Left colon (tissue), 2 donors: ENCODE results near the gene KCNQ1. TPM values are rescaled to one million over a fixed set of nuclear protein-coding genes. Genes with fewer than 3 reads are reported as not detected.

Experiments used
- ATAC-seq: fragments of 200-7000 bp; cut with Tn5 transposase; one replicate; pipeline ENCODE4 v1.9.1; 2020; ENCODE audit warnings: mild to moderate bottlenecking, moderate library complexity
- DNase-seq, 2 donors: peaks; one replicate each; pipeline ENCODE4 v3.0.0-alpha.2; 2020
- intact Hi-C, 2 donors: fragments of 100-400 bp; cut with DNase I in 1 of 2; cut with micrococcal nuclease in 1 of 2; formaldehyde crosslinking; loops; one replicate each; pipeline versions ENCODE4 v1.11.2 to v1.14.0; 2022; cut with DNase I, micrococcal nuclease
- total RNA-seq, 2 donors: library from RNA; stranded (reverse); fragmentation: NEBNext Ultra II Directional; extraction: Animal tissue kit (Norgen Biotek cat#: 25700); gene quantifications; one replicate each; pipeline ENCODE4 v1.2.1, GENCODE V29; 2021
- donor health status: DM: no; HTN: no; CAD: no.
- donor health status: DM: yes; HTN: yes; CAD: no.

The KCNQ1 gene
- total RNA-seq, 2 donors from 2014 or later, result 42.8 to 56.8 TPM

DNA sequence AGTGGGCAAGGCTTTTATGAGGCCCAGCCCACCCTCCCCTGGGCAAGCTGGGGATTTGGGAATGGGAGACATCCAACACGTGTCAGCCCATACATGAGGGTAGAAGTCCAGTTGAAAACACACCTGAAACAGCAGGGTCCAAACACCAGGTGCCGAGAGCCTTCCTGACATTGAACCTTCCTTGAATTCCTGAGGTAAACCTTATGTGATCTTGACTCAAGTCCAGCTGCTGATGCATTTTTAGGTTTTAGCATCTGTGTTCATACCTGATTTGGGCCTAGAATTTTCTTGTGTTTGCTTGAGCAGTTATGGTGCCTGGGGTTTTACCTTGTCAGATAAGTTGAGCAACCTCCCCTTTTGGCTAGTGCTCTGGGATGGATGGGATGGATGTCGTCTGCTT is 374.5 kb downstream of the KCNQ1 start:
- intact Hi-C loops, result no loop called here
- no peak for ATAC-seq
- DNase-seq, result no peak

DNA sequence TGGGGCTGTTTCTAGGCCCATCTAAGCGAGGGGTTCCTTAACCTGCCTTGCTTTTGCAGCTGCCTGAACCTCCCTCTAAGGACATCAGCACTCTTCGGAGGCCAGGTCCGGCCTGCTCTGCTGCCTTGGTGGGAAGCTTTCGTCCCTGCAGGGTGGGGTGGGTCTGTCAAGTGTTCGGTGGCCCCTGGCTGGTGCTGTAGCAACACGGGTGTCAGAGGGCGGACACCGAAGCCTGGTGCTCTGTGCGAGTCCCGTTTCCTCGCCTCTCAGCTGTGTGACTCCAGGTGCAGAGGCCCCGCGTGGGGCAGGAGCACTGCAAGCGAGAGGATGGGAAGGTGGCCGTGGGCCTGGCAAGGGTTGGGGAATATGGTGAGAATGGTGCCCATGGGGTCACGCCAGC is 376.2 kb downstream of the KCNQ1 start:
- intact Hi-C loops, result no loop called here

DNA sequence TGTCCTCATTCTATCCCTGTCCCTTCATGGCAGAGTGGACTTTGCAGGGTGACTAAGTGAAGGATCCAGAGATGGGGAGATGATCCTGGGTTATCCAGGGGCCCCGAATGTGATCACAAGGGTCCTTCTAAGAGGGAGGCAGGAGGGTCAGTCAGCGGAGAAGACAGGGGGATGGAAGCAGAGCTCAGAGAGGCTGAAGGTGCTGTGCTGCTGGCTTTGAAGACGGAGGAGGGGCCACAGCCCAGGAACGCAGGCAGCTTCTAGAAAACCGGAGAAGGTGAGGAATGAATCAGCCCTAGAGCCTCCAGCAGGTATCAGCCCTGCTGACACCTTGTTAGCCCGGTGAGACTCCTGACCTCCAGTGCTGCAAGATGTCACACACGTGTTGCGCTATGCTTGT is 377.1 kb downstream of the KCNQ1 start:
- DNase-seq, result no peak
- no peak for ATAC-seq
- intact Hi-C loops, result no loop called here

More for the DNA sequence above, 376.2 kb downstream of the KCNQ1 start:
- ATAC-seq (no peak), DNase-seq (no peak)

DNA sequence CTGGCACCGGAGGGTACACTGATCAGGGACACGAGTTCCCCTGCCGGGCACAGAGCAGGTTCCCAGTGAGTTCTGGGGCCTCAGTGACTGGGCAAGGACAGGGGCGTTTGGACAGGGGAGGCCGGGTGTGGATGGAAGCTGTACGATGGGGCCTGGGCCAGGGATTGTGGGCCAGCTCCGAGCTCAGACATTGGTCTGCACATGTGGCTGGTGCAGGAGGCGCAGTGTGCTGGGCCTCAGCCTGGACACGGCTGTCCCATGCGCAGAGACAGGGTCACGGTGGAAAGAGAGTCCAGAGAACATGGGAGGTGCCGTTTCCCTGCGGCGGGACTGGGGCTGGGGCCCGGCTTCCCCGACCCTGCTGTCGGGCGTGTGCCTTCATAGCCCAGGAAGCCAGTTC is 380.0 kb downstream of the KCNQ1 start:
- no peak for DNase-seq
- no peak for ATAC-seq
- intact Hi-C loops, result no loop called here

DNA sequence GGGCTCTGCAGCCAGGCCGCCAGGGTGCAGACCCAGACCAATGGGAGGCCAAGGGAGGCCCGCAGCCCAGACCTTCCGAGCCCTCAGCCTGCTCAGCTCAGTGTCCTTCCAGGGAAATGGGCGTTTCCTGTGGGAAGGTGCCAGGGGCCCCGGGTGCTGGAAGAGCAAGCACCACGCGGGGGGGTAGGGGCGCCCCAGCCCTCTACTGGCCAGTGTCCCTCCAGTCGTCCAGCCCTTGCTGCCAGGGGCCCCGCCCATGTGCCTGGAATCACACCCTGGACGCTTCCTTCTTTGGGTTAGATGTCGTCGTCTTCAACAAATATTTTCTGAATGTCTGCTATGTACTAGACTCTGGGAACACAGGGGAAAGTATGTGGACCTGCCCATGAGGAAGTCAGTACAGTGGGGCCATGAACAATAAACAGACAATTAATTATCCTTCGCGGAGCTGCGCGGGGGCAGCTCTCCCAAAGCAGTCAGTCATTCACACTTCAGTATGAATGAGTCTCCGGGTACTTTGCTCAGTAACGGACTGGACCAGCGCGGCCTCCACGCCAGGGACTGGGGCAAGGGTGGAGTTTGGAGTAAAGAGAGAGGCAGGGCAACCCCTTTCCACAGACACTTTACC is 380.6 kb downstream of the KCNQ1 start:
- peak; percentile 50 for ATAC-seq
- intact Hi-C loops, result no loop called here
- DNase-seq, result peak; percentile 57 to 79

DNA sequence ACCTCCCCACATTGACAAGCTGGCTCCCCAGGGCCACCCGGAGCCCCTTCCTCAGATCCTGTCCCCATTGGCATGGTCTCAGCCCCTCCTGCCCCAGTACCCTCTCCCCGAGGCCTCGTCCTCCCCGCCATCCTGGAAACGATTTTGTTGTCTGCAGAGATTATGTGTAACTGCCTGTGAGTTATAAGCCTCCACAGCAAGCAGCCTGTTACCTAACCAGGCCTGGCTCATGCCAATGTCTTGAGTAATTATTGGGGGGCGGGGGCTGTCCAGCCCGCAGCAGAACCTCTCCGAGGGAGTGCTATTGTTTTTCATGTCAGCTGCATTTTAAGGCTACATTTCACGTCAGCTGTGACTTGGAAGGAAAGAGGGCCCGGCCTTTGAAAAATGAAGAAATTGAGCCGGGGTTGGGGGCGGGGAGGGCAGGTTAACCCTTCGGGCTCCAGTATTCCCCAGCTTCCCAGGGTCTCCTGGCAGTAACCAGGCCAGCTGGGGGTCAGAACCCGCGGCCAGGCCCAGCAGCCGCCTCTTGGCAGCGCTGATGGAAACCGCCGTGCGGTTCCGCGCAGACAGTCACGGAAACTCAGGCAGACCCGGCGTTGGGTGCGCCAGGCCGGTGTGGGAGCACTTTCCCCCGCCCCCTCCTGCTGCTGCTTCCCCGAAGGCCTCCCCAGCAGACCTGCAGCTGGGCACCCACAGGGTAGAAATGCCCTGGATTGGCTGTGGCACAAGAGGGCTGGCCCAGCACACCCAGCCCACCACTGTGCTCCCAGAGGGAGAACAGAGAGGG is 381.3 kb downstream of the KCNQ1 start:
- DNase-seq (peak; percentile 39 to 70), ATAC-seq (peak; percentile 36)
- intact Hi-C loops, result no loop called here

DNA sequence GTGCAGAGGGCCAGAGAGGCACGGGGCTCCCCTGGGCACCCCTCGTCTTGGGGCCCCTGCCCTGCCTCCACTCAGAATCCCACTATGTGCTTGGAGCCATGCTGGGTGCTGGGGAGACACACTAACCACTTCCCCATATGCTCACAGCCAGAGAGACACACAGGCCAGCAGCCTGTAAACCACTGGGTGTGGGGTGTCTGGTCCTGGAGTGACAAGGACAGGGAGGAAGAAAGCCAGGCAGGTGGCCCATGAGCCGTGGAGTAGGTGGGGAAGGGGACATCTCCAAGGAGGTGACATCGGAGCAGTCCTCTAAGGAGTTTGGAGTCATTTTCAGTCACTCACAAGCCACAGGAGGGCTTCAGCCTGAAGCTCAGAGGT is 381.9 kb downstream of the KCNQ1 start:
- DNase-seq, result no peak
- intact Hi-C loops, result no loop called here

DNA sequence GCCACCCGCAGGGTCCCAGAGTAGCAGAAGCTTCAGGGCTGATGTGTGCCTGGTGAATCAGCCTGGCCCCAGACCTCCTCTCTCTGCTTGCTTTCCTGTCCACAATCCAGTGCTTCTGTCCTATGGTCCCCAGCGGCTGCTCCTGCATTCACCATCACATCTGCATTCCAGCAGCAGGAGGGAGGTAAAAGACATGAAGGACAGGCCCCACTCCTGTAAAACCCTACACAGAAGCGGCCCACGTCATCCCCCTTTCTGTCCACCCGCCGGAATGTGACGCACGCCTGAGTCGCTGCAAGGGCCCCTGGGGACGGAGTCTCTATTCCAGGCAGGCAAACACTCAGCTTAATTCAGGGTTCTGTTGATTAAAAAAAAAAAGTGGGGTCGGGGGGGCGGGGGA is 382.4 kb downstream of the KCNQ1 start:
- DNase-seq, result no peak
- intact Hi-C loops, result no loop called here
- ATAC-seq, result no peak

More for the DNA sequence above, 381.9 kb downstream of the KCNQ1 start:
- no peak for ATAC-seq

DNA sequence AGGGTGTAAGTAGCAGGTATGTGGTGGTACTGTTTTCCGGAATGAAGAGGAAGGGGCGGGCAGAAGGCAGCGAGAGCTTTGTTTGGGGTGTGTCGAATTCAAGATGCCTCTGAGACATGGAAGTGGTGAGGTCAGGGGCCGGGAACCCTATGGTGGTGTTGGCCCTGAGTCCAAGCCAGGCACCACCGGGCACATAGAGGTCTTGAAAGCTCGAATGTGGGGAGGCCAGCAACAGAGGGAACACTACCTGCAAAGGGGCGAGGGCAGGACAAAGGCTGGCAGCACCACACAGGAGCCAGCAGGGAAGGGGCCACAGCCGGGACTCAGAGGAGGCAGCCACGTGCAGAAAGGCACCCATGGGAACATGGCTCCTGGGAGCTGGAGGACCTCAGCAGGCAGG is 383.0 kb downstream of the KCNQ1 start:
- DNase-seq (no peak), ATAC-seq (no peak)
- intact Hi-C loops, result no loop called here

DNA sequence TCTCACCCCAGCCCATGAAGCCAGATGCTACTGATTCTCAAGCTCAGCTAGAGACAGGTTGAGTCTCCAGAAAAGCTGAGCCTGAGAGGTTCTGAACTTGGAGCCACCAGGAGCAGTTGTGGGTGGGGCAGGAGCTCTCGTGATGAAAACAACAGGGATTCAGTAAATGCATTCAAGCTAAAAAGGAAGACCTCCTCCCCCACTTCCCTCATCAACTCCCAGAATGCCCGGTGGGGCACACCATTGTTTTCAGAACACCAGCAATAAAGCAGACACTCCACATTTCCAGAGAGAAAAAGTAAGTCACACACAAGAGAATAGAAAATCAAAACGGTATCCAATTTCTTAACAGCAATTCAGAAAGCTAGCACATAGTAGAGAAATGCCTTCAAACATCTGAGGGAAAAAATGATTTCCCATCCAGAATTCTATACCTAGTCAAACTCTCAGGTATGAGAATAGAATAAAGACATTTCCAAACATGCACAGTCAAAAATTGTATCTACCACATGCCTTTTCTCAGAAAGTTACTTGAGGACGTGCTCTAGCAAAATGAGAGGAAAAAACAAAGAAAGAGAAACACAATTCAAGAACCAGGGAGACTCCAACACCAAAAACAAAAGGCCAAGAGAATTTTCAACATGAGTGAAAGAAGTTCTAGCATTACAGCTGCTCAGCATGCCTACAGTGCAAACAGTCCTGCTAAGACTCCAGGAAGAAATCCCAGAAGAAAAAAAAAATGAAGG is 383.9 kb downstream of the KCNQ1 start:
- intact Hi-C loops, result no loop called here
- DNase-seq (no peak), ATAC-seq (no peak)

DNA sequence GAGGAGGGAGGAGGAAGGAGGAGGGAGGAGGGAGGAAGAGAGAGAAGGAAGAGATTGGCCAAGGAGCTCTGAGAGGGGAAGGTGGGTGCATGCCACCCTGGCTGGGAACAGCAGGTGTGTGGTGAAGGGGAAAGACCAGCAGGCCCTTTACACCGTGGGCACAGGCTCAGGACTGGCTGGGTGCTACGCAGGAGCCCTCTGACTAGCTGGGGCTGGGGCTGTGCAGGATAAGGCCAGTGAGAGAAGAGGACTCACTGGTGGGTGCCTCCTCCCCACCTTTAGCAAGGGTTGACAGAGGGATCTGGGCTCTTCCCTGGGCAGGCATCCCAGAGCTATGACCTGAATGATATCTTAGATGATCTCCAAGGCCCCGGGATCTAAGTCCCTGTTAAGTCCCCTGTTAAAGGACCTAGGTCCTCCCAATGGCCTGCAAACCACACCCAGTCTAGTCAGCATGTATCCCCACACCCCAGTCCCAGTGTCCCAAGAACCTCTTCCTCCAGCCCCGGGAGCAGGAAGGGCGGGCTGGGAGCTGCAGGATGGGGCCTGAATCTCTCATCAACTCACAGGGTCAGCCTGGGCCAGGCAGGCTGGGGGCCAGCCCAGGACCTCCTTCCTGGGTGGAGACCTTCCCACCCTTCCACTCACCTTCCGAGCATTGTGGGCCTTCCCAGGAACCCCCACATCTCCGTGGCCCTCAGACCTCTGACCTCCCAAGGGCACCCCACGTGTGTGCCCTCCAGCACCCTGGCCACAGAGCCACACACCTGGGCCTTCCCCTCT is 385.4 kb downstream of the KCNQ1 start:
- DNase-seq (no peak), ATAC-seq (no peak)
- intact Hi-C loops, result no loop called here

DNA sequence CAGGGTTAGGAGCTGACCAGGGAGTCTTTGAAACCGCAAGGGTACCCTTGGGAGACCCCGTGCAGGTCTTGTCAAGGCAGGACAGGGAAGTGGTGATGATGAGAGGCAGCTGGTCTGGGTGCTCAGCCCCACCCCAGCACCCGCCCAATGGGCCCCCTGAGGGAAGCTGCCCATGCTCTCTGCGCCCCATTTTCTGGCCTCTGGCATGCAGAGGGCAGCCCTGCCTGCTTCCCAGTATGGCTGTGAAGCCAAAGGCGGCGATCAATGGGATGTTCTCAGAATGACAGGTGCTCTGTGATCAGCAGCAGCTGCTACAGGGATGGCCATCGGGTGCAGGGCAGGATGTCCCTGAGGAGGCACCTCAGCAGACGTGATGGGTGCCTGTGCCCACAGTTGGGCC is 386.1 kb downstream of the KCNQ1 start:
- intact Hi-C loops, result no loop called here
- ATAC-seq (no peak), DNase-seq (no peak)

DNA sequence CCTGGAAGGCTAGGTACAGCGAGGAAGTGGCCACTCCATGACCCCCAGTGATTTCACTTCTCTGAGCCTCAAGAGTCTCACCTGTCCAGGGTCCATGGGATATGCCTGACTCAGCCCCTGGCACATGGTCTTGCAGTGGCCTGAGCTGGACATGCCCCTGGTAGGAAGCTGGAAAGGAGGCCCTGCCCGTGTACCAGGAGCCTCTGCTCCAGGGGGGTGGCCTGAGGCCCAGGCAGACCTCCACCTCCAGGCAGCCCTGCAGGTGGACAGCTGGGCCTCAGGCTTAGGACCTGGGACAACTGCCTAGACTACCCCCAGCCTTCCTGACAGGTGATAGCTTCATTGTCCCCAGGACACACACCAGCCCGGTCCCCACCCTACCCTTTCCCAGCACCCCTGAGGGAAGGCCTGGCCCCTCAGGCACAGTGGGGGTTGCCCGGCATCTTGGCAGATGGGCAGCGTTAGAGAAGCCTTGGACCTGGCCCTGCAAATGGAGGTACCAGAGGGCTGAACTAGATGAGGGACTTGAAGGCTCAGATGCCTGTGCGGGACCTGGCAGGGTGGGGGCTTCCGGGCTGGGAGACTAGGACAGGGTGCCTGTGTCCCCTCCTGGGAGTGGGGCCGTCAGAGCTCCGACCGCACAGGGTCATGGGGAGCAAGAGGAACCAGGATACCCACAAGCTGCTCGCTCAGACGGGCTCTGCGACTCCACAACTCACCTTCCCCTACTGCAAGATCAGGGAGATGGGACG is 387.1 kb downstream of the KCNQ1 start:
- DNase-seq (no peak), ATAC-seq (no peak)
- intact Hi-C loops, result no loop called here

DNA sequence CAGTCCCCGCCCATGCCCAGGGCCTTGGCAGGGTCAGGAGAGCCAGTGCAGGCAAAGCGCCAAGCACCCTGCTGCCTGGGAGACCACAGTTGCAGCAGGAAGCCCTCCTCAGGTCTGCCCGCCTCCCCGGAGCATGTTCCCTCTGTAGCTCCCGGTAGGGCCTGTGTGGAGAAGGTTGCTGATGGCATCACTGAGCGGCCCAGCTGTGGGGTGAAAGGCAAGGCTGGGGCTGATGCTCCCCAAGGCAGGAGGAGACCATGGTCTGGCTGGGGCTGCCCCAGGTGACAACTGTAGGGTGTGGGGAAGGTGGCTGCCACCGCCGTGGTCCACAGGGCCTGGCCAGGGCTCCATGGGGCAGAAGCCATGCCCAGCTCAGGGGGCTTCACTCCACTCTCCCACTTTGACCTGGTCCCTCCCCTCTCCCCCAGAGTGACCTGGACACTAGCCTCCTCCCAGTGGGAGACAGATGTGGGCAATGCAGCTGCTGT is 387.8 kb downstream of the KCNQ1 start:
- intact Hi-C loops, result no loop called here
- no peak for ATAC-seq
- DNase-seq, result no peak

DNA sequence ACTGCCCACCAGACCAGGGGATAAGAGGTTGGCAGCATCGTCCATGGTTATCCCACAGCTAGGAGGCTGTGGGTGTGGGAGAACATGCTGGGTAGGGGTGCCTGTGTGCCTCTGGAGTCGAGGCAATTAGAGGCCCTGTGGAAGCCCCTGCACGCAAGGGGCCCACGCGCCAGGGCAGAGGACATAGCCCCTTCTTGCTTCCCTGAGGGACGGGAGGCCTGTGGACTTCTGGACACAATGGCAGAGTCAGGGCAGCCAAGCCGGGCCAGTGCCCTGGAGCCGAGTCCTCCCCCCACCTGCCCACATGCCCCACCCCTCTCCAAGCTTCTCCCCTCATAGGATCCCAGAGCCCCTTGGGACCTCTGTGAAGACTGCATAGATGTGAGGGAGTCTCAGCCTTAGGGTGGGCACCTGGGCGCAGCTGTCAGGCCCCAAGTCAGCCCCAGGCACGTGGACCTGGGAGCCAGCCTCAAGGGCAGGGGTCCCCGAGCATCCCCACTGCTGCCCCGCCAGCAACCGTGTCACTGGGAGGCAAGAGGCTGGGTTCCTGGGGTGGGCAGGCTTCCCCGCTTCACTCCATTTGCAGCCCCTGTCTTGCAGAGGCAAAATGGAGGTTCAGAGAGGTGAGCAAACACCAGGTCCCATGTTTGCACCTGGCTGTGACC is 388.4 kb downstream of the KCNQ1 start:
- intact Hi-C loops, result no loop called here

DNA sequence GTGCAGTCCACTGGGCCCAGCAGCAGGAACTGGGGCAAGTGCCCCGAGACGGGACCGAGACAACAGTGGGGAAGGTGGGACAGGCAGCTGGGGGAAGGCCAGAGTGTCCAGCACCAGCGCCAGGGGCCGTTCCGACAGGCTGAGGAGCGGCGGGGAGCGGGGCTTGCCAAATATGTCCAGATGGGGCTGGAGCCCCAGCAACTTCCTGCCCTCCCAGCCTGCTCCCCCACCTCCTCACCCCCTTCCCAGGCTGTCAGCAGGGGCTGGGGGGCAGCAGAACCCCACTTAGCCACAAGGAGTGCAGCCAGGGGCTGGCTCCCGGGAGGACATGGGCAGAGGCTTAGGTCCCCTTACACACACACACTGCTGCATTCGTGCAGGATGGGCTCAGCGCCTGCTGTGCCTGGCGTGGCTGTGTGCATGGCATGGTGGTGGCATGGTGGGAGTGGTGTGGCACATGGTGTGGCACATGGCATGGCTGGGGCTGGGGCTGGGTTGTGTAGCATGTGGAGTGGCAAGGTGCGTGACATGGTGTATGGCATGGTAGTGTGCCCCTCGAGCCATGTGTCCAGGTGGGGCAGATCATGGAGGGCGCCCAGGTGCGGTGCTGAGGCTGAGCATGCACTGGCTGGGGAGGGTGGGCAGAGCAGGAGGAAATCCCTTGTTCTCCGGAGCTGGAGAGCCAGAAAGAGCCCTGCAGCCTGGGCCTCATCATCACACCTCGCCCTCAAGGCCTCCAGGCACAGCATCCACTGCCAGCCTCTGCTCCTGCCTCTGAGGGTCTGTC is 389.1 kb downstream of the KCNQ1 start:
- intact Hi-C loops, result no loop called here
- ATAC-seq, result no peak
- DNase-seq, result no peak

More for the DNA sequence above, 388.4 kb downstream of the KCNQ1 start:
- DNase-seq, result no peak
- no peak for ATAC-seq
